Testis (tissue), 2 donors: ENCODE measurements around the gene LARGE2.

ENCODE experiments used
- POLR2A ChIP-seq: fragments of 450-650 bp; IDR thresholded peaks from one replicate; pipeline ENCODE4 v1.6.1; 2017; ENCODE audit warnings: antibody characterized with exemption, mild to moderate bottlenecking, moderate library complexity
- TF ChIP-seq, protein P1 (sequence below), 3 experiments: fragments of 450-650 bp in 2 of 3; fragments of 200-600 bp in 1 of 3; sonication (generic) in 1 of 3; IDR thresholded peaks; one replicate each; pipeline ENCODE4 v1.5.1; 2016 to 2019; ENCODE audit warnings: antibody characterized with exemption in 3 of 3, mild to moderate bottlenecking in 2 of 3, moderate library complexity in 1 of 3

- TF ChIP-seq, protein P1, sequence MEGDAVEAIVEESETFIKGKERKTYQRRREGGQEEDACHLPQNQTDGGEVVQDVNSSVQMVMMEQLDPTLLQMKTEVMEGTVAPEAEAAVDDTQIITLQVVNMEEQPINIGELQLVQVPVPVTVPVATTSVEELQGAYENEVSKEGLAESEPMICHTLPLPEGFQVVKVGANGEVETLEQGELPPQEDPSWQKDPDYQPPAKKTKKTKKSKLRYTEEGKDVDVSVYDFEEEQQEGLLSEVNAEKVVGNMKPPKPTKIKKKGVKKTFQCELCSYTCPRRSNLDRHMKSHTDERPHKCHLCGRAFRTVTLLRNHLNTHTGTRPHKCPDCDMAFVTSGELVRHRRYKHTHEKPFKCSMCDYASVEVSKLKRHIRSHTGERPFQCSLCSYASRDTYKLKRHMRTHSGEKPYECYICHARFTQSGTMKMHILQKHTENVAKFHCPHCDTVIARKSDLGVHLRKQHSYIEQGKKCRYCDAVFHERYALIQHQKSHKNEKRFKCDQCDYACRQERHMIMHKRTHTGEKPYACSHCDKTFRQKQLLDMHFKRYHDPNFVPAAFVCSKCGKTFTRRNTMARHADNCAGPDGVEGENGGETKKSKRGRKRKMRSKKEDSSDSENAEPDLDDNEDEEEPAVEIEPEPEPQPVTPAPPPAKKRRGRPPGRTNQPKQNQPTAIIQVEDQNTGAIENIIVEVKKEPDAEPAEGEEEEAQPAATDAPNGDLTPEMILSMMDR (IDR thresholded peaks at IDR 0.05) = no peak
- no peak for TF ChIP-seq POLR2A
These were observed 16.3 kb upstream of the LARGE2 start for GRCh38 chr11:45906096-45906682.
